Spleen (tissue), 11 donors: ENCODE data around the gene CMKLR1. TPM values are rescaled to one million over a fixed set of nuclear protein-coding genes. Genes with fewer than 3 reads are reported as not detected.

Experiments used
- DNase-seq: peaks from one replicate; pipeline ENCODE4 v3.0.0-alpha.2; 2020
- H3K27ac ChIP-seq, 8 donors: fragments of 200-600 bp; sonication (generic) in 7 of 8; 1 replicate in 4 of 8; 2 replicates in 4 of 8; pipeline versions ENCODE4 v1.5.0 to v1.8.0; 2016 to 2021; ENCODE audit warnings: inconsistent platforms in 4 of 8, mild to moderate bottlenecking in 4 of 8, moderate library complexity in 1 of 8
- H3K27me3 ChIP-seq, 7 donors: fragments of 200-600 bp; sonication (generic) in 6 of 7; replicated peaks in 1 of 7; 1 replicate in 4 of 7; 2 replicates in 3 of 7; pipeline versions ENCODE4 v1.5.0 to v1.8.0; 2016 to 2021; ENCODE audit warnings: inconsistent platforms in 3 of 7, mild to moderate bottlenecking in 1 of 7
- H3K36me3 ChIP-seq, 6 donors: fragments of 200-600 bp; sonication (generic) in 5 of 6; 1 replicate in 4 of 6; 2 replicates in 2 of 6; pipeline versions ENCODE4 v1.5.0 to v1.8.0; 2016 to 2021; ENCODE audit warnings: inconsistent platforms in 2 of 6
- H3K4me1 ChIP-seq, 6 donors: fragments of 200-600 bp; sonication (generic) in 5 of 6; 1 replicate in 3 of 6; 2 replicates in 3 of 6; pipeline versions ENCODE4 v1.5.0 to v1.8.0; 2016 to 2021; ENCODE audit warnings: inconsistent platforms in 3 of 6
- H3K4me3 ChIP-seq, 8 donors: fragments of 200-600 bp; sonication (generic) in 7 of 8; 1 replicate in 4 of 8; 2 replicates in 4 of 8; pipeline versions ENCODE4 v1.5.0 to v1.8.0; 2016 to 2021; ENCODE audit warnings: inconsistent platforms in 4 of 8, mild to moderate bottlenecking in 4 of 8, moderate library complexity in 2 of 8
- H3K9me3 ChIP-seq, 8 donors: fragments of 200-600 bp; sonication (generic) in 7 of 8; 1 replicate in 4 of 8; 2 replicates in 4 of 8; pipeline versions ENCODE4 v1.5.0 to v1.8.0; 2016 to 2021; ENCODE audit warnings: inconsistent platforms in 4 of 8
- CTCF ChIP-seq, 11 experiments: fragments of 200-600 bp in 7 of 11; fragments of 450-650 bp in 4 of 11; sonication (generic) in 4 of 11; IDR thresholded peaks in 8 of 11; conservative IDR thresholded peaks in 3 of 11; 1 replicate in 7 of 11; 2 replicates in 4 of 11; pipeline versions ENCODE4 v1.4.0 to v1.8.0; 2016 to 2021; ENCODE audit warnings: antibody characterized with exemption in 11 of 11, inconsistent platforms in 4 of 11, mild to moderate bottlenecking in 1 of 11
- POLR2A ChIP-seq, 3 donors: fragments of 450-650 bp; IDR thresholded peaks; one replicate each; pipeline ENCODE4 v1.5.1; 2017; ENCODE audit warnings: antibody characterized with exemption in 3 of 3, mild to moderate bottlenecking in 1 of 3
- POLR2AphosphoS5 ChIP-seq, 3 donors: sonication (generic); formaldehyde crosslinking; IDR thresholded peaks; one replicate each; pipeline ENCODE4 v1.5.1; 2017; ENCODE audit warnings: antibody characterized with exemption in 3 of 3
- WGBS, 5 donors: extraction: QIAGEN DNeasy Blood & Tissue Kit in 3 of 5; methylation state at CpG; one replicate each; pipeline versions ENCODE4 v1.1.5 to v1.1.7; 2013 to 2018; 5-methylcytosine and 5-hydroxymethylcytosine counted together
- intact Hi-C: fragments of 100-400 bp; cut with DNase I; formaldehyde crosslinking; loops from one replicate; pipeline ENCODE4 v1.15.0; 2023; ENCODE audit warnings: low total_unique reads
- polyA plus RNA-seq, 3 donors: library from polyadenylated mRNA; stranded (reverse); fragments of 200-250 nt; gene quantifications; one replicate each; pipeline ENCODE4 v1.2.1, GENCODE V29; 2013
- total RNA-seq, 7 donors: library from RNA; depleted of rRNA in 3 of 7; stranded (reverse); fragments of >200 nt in 3 of 7; fragmentation: NEBNext Ultra II Directional in 4 of 7; extraction: Animal tissue kit (Norgen Biotek cat#: 25700) in 4 of 7; gene quantifications; one replicate each; pipeline versions ENCODE4 v1.1.0 to v1.2.1, GENCODE V29; 2016 to 2021
- donor health status: healthy with polysubstance abuse.
- donor health status: DM: no; HTN: no; CAD: no; lungs with moderate emphysema.
- donor health status: DM: no; HTN: no; CAD: no.
- donor health status: Bipolar disorder and iron deficiency.
- donor health status: healthy.
- donor health status: DM: no; HTN: no; CAD: no.
- donor health status: DM: yes; HTN: yes; CAD: no.

Gene CMKLR1
- total and polyA plus RNA-seq, 10 donors = 6.3 to 118 (median 75.4) TPM

DNA sequence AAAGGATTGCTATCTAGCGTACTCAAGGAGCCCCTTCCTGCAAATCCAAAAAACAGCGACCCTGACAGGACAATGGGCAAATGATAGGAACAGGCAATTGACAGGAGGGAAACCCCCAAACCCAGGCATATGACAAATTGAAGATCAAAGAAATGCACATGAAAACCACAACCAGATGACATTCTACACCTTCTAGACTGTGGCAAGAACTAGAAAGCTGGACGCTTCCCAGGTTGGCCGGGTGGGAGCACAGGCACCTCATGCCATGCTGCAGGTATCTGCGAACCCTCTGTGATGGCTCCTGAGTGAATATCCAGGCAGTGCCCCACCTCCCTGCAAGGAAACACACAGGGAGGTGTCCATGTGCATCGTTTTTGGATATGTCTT is 37.1 kb downstream of the CMKLR1 start:
- TF ChIP-seq POLR2AphosphoS5 (IDR thresholded peaks at IDR 0.05) = no peak
- H3K36me3 ChIP-seq = no peaks in the 10 kb centered on the region
- DNase-seq = peak; percentile 45
- no peaks in the 10 kb centered on the region for H3K9me3 ChIP-seq
- no peak overlapping the region for H3K27ac ChIP-seq
- peaks cover 0 to 47% (median 0%) of the 10 kb centered on the region in 7 donors for H3K27me3 ChIP-seq
- H3K4me3 ChIP-seq = no peak overlapping the region
- H3K4me1 ChIP-seq = peaks cover 19 to 75% (median 34%) of the 10 kb centered on the region in 6 donors
- intact Hi-C loops = no loop called here
- 51 to 65% (median 56%) methylated on average over 6 of the region's 6 CpGs for WGBS, 5 donors

GRCh38 chr12:108301346-108301745 is 37.8 kb downstream of the CMKLR1 start:
- Histone ChIP-seq H3K9me3 (no peaks in the 10 kb centered on the region), H3K4me1 (peaks cover 19 to 68% (median 31%) of the 10 kb centered on the region in 6 donors), H3K4me3 (no peak overlapping the region), H3K36me3 (no peaks in the 10 kb centered on the region), H3K27me3 (peaks cover 0 to 50% (median 0%) of the 10 kb centered on the region in 7 donors), H3K27ac (no peak overlapping the region)
- intact Hi-C loops = no loop called here
- TF ChIP-seq POLR2A (IDR thresholded peaks at IDR 0.05) = no peak
- no peak for TF ChIP-seq POLR2AphosphoS5 (IDR thresholded peaks at IDR 0.05)
- TF ChIP-seq CTCF (IDR thresholded peaks at IDR 0.05 in 8 of 11, conservative IDR thresholded peaks at IDR 0.05 in 3 of 11) = no peak
- peak; percentile 36 for DNase-seq
- 86 to 94% (median 90%) methylated on average over 6 of the region's 6 CpGs for WGBS, 5 donors

DNA sequence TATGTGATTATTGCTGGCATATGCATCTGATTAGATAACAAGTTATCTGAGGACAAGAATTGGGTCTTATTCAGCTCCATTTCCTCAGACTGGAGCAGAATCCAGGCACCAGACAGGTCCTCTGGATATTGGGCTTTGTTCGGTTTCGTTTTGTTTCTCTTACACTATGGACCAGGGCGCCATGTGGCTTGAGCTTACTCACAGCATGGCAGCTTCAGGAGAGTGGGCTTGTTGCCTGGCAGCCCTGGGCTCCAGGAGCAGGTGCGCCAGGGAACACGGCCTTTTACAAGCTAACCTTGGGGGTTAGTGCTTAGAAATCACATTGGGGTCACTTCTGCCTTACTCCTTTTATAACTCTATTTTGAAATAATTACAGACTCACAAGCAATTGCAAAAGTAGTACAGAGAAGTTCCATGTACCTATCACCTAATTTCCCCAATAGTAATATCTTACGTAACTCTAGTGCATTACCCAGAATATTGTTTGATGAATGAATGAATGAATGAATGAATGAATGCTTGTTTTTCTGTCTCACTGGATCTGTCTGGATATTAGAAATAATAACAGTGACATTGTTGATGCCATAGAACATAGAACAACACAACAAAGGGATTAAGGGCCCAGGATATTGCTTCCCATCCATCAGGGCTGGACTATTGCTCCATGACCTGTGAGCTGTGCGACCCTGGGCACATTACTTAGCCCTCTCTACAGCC is 39.0 kb downstream of the CMKLR1 start:
- H3K4me1 ChIP-seq = peaks cover 7 to 56% (median 22%) of the 10 kb centered on the region in 6 donors
- intact Hi-C loops = no loop called here
- DNase-seq = peak; percentile 38
- H3K36me3 ChIP-seq = no peaks in the 10 kb centered on the region
- H3K9me3 ChIP-seq = no peaks in the 10 kb centered on the region
- H3K27ac ChIP-seq = peak overlapping the region in 2 of 8 donors; percentile 67 to 69
- peaks cover 0 to 51% (median 0%) of the 10 kb centered on the region in 7 donors for H3K27me3 ChIP-seq
- 92 to 97% (median 94%) methylated on average over 7 of the region's 7 CpGs for WGBS, 5 donors
- TF ChIP-seq POLR2AphosphoS5 (IDR thresholded peaks at IDR 0.05) = no peak
- TF ChIP-seq CTCF (IDR thresholded peaks at IDR 0.05 in 8 of 11, conservative IDR thresholded peaks at IDR 0.05 in 3 of 11) = no peak
- no peak for TF ChIP-seq POLR2A (IDR thresholded peaks at IDR 0.05)
- H3K4me3 ChIP-seq = no peak overlapping the region

GRCh38 chr12:108299516-108299915 is 39.6 kb downstream of the CMKLR1 start:
- Histone ChIP-seq H3K4me1 (peaks cover under 1 to 50% (median 16%) of the 10 kb centered on the region in 6 donors), H3K9me3 (no peaks in the 10 kb centered on the region), H3K27me3 (peaks cover 0 to 55% (median 0%) of the 10 kb centered on the region in 7 donors), H3K36me3 (no peaks in the 10 kb centered on the region), H3K4me3 (no peak overlapping the region), H3K27ac (peak overlapping the region in 3 of 8 donors; percentile 48 to 69 (median 67))
- 76 to 90% (median 84%) methylated on average over 4 of the region's 4 CpGs for WGBS, 5 donors
- no peak for DNase-seq
- TF ChIP-seq CTCF (IDR thresholded peaks at IDR 0.05 in 8 of 11, conservative IDR thresholded peaks at IDR 0.05 in 3 of 11) (no peak), POLR2AphosphoS5 (IDR thresholded peaks at IDR 0.05) (no peak), POLR2A (IDR thresholded peaks at IDR 0.05) (no peak)
- intact Hi-C loops = no loop called here
